Measurements from ENCODE around the gene GCNA.
A peak's percentile ranks its signal among the peaks of the same experiment; 100 is the strongest.

GCNA gene

GRCh38 chrX:71616672-71617529, 38.7 kb downstream of the GCNA start:
- Histone ChIP-seq H3K27me3 (ENCODE audit: low read depth, low read length) (no peaks in the 10 kb centered on the region), H3K4me3 (ENCODE audit: low read depth in 1 of 2, low read length in 2 of 2) (no peak overlapping the region), H3K27ac (ENCODE audit: low read length) (peak overlapping the region; percentile 51)

GRCh38 chrX:71617742-71618141, 39.5 kb downstream of the GCNA start:
- Histone ChIP-seq H3K36me3 (ENCODE audit: control insufficient read depth in 1 of 2, insufficient read depth in 2 of 2, low read length in 2 of 2) (peaks cover 2 to 5% of the 10 kb centered on the region in 2 donors), H3K9me3 (ENCODE audit: control insufficient read depth in 1 of 2, low read length in 2 of 2) (no peaks in the 10 kb centered on the region), H3K27me3 (ENCODE audit: low read depth, low read length) (no peaks in the 10 kb centered on the region), H3K4me1 (ENCODE audit: control insufficient read depth in 1 of 2, insufficient read depth in 2 of 2, low read length in 2 of 2) (peaks cover 10% of the 10 kb centered on the region in 2 donors), H3K27ac (ENCODE audit: low read length) (peak overlapping the region; percentile 51), H3K4me3 (ENCODE audit: low read depth in 1 of 2, low read length in 2 of 2) (no peak overlapping the region)

More at GRCh38 chrX:71616672-71617529, 38.7 kb downstream of the GCNA start:
- peaks cover 5 to 11% of the 10 kb centered on the region in 2 donors for H3K36me3 ChIP-seq (ENCODE audit: control insufficient read depth in 1 of 2, insufficient read depth in 2 of 2, low read length in 2 of 2)
- H3K9me3 ChIP-seq (ENCODE audit: control insufficient read depth in 1 of 2, low read length in 2 of 2): no peaks in the 10 kb centered on the region
- H3K4me1 ChIP-seq (ENCODE audit: control insufficient read depth in 1 of 2, insufficient read depth in 2 of 2, low read length in 2 of 2): peaks cover 4 to 5% of the 10 kb centered on the region in 2 donors

GRCh38 chrX:71618303-71618721, 40.1 kb downstream of the GCNA start, which contains the start of gene CXCR3:
Gene CXCR3, minus strand, starts transcription at chrX:71618511. Its CDS starts 62 bp downstream, at chrX:71618449.
- H3K9me3 ChIP-seq (ENCODE audit: control insufficient read depth in 1 of 2, low read length in 2 of 2): no peaks in the 10 kb centered on the region
- no peak within 1 kb of the TSS for H3K4me3 ChIP-seq (ENCODE audit: low read depth in 1 of 2, low read length in 2 of 2)
- peak within 1 kb of the TSS; percentile 51 for H3K27ac ChIP-seq (ENCODE audit: low read length)
- H3K36me3 ChIP-seq (ENCODE audit: control insufficient read depth in 1 of 2, insufficient read depth in 2 of 2, low read length in 2 of 2): peaks cover 0 to 1% of the 10 kb centered on the region in 2 donors
- H3K4me1 ChIP-seq (ENCODE audit: control insufficient read depth in 1 of 2, insufficient read depth in 2 of 2, low read length in 2 of 2): peaks cover 14 to 15% of the 10 kb centered on the region in 2 donors
- no peaks in the 10 kb centered on the region for H3K27me3 ChIP-seq (ENCODE audit: low read depth, low read length)

DNA sequence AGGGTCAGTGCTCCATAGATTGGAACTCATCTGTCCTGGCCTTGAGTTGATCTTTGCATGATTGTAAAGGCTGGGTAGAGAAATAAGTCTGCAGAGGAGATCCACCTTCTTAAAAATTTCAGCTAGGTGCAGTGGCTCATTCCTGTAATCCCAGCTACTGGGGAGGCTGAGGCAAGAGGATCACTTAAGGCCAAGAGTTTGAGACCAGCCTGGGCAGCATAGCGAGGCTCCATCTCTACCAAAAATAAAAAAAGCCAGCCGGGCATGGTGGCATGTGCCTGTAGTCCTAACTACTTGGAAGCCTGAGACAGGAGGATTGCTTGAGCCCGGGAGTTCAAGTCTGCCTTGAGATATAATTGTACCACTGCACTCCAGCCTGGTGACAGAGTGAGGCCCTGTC, 40.5 kb downstream of the GCNA start:
- Histone ChIP-seq H3K36me3 (ENCODE audit: control insufficient read depth in 1 of 2, insufficient read depth in 2 of 2, low read length in 2 of 2) (no peaks in the 10 kb centered on the region), H3K4me3 (ENCODE audit: low read depth in 1 of 2, low read length in 2 of 2) (no peak overlapping the region), H3K27me3 (ENCODE audit: low read depth, low read length) (no peaks in the 10 kb centered on the region), H3K27ac (ENCODE audit: low read length) (no peak overlapping the region), H3K9me3 (ENCODE audit: control insufficient read depth in 1 of 2, low read length in 2 of 2) (no peaks in the 10 kb centered on the region), H3K4me1 (ENCODE audit: control insufficient read depth in 1 of 2, insufficient read depth in 2 of 2, low read length in 2 of 2) (peaks cover 15 to 20% of the 10 kb centered on the region in 2 donors)

GRCh38 chrX:71619193-71619592, 41.0 kb downstream of the GCNA start:
- Histone ChIP-seq H3K9me3 (ENCODE audit: control insufficient read depth in 1 of 2, low read length in 2 of 2) (no peaks in the 10 kb centered on the region), H3K4me1 (ENCODE audit: control insufficient read depth in 1 of 2, insufficient read depth in 2 of 2, low read length in 2 of 2) (peaks cover 15 to 21% of the 10 kb centered on the region in 2 donors), H3K4me3 (ENCODE audit: low read depth in 1 of 2, low read length in 2 of 2) (no peak overlapping the region), H3K27me3 (ENCODE audit: low read depth, low read length) (no peaks in the 10 kb centered on the region), H3K27ac (ENCODE audit: low read length) (no peak overlapping the region), H3K36me3 (ENCODE audit: control insufficient read depth in 1 of 2, insufficient read depth in 2 of 2, low read length in 2 of 2) (no peaks in the 10 kb centered on the region)

DNA sequence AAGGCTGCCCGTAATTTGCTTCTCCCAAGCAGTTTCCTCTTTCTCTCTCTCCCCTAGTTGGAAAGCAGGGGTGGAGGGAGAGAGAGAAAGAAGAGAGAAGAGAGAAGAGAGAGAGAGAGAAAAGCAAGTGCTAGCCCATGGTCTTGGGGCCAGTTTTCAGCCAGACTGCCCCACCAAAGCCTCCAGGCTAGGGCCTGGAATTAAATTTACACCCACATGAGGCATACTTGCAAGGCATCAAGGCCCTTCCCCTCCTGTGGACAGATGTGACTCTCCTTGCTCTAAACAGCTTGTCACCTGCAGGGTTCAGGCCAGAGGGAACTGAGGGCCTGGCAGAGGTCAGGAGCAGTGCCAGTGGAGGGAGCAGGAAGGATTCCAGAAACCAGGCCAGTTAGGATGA, 41.7 kb downstream of the GCNA start:
- Histone ChIP-seq H3K27ac (ENCODE audit: low read length) (no peak overlapping the region), H3K4me1 (ENCODE audit: control insufficient read depth in 1 of 2, insufficient read depth in 2 of 2, low read length in 2 of 2) (peaks cover 15 to 21% of the 10 kb centered on the region in 2 donors), H3K36me3 (ENCODE audit: control insufficient read depth in 1 of 2, insufficient read depth in 2 of 2, low read length in 2 of 2) (no peaks in the 10 kb centered on the region), H3K27me3 (ENCODE audit: low read depth, low read length) (no peaks in the 10 kb centered on the region), H3K4me3 (ENCODE audit: low read depth in 1 of 2, low read length in 2 of 2) (no peak overlapping the region), H3K9me3 (ENCODE audit: control insufficient read depth in 1 of 2, low read length in 2 of 2) (no peaks in the 10 kb centered on the region)

- no peaks in the 10 kb centered on the region for H3K27me3 ChIP-seq (ENCODE audit: low read depth, low read length)
- peak overlapping the region; percentile 27 for H3K27ac ChIP-seq (ENCODE audit: low read length)
- no peak overlapping the region for H3K4me3 ChIP-seq (ENCODE audit: low read depth in 1 of 2, low read length in 2 of 2)
- peaks cover 15 to 21% of the 10 kb centered on the region in 2 donors for H3K4me1 ChIP-seq (ENCODE audit: control insufficient read depth in 1 of 2, insufficient read depth in 2 of 2, low read length in 2 of 2)
- no peaks in the 10 kb centered on the region for H3K36me3 ChIP-seq (ENCODE audit: control insufficient read depth in 1 of 2, insufficient read depth in 2 of 2, low read length in 2 of 2)
- H3K9me3 ChIP-seq (ENCODE audit: control insufficient read depth in 1 of 2, low read length in 2 of 2): no peaks in the 10 kb centered on the region
Observed at GRCh38 chrX:71621603-71622002, 43.4 kb downstream of the GCNA start.

- H3K27ac ChIP-seq (ENCODE audit: low read length): peak overlapping the region; percentile 27
Observed at GRCh38 chrX:71622032-71622575, 43.9 kb downstream of the GCNA start.

GRCh38 chrX:71622576-71623450, 44.6 kb downstream of the GCNA start:
- Histone ChIP-seq H3K4me1 (ENCODE audit: control insufficient read depth in 1 of 2, insufficient read depth in 2 of 2, low read length in 2 of 2) (peaks cover 15 to 21% of the 10 kb centered on the region in 2 donors), H3K27ac (ENCODE audit: low read length) (peak overlapping the region; percentile 75), H3K4me3 (ENCODE audit: low read depth in 1 of 2, low read length in 2 of 2) (no peak overlapping the region), H3K9me3 (ENCODE audit: control insufficient read depth in 1 of 2, low read length in 2 of 2) (no peaks in the 10 kb centered on the region), H3K27me3 (ENCODE audit: low read depth, low read length) (no peaks in the 10 kb centered on the region), H3K36me3 (ENCODE audit: control insufficient read depth in 1 of 2, insufficient read depth in 2 of 2, low read length in 2 of 2) (no peaks in the 10 kb centered on the region)

More at GRCh38 chrX:71622032-71622575, 43.9 kb downstream of the GCNA start:
- peaks cover 15 to 21% of the 10 kb centered on the region in 2 donors for H3K4me1 ChIP-seq (ENCODE audit: control insufficient read depth in 1 of 2, insufficient read depth in 2 of 2, low read length in 2 of 2)
- H3K4me3 ChIP-seq (ENCODE audit: low read depth in 1 of 2, low read length in 2 of 2): no peak overlapping the region
- no peaks in the 10 kb centered on the region for H3K36me3 ChIP-seq (ENCODE audit: control insufficient read depth in 1 of 2, insufficient read depth in 2 of 2, low read length in 2 of 2)
- no peaks in the 10 kb centered on the region for H3K9me3 ChIP-seq (ENCODE audit: control insufficient read depth in 1 of 2, low read length in 2 of 2)
- no peaks in the 10 kb centered on the region for H3K27me3 ChIP-seq (ENCODE audit: low read depth, low read length)

DNA sequence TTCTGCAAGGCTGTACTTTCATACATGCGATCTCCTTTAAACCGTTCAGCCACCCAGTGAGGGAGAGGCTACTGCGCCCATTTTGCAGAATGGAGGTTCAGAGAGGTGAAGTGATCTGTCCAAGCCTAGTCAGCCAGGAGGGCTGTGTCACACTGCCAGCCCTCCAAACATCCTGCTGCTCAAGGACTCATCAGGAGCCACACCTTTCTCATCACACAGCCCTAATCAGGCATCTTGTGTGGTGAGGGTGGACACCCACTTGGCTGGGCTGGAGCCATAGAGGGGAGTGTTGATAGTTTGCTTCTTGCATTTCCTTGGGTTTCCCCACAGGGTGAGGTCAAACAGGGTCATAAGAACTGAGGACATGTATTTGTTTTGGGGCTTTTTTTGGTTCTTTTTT, 45.5 kb downstream of the GCNA start:
- Histone ChIP-seq H3K36me3 (ENCODE audit: control insufficient read depth in 1 of 2, insufficient read depth in 2 of 2, low read length in 2 of 2) (no peaks in the 10 kb centered on the region), H3K27me3 (ENCODE audit: low read depth, low read length) (no peaks in the 10 kb centered on the region), H3K4me1 (ENCODE audit: control insufficient read depth in 1 of 2, insufficient read depth in 2 of 2, low read length in 2 of 2) (peaks cover 15 to 21% of the 10 kb centered on the region in 2 donors), H3K4me3 (ENCODE audit: low read depth in 1 of 2, low read length in 2 of 2) (no peak overlapping the region), H3K9me3 (ENCODE audit: control insufficient read depth in 1 of 2, low read length in 2 of 2) (no peaks in the 10 kb centered on the region), H3K27ac (ENCODE audit: low read length) (peak overlapping the region; percentile 75)

- no peak overlapping the region for H3K27ac ChIP-seq (ENCODE audit: low read length)
Observed at GRCh38 chrX:71625471-71625870, 47.2 kb downstream of the GCNA start.

More at GRCh38 chrX:71625471-71625870, 47.2 kb downstream of the GCNA start:
- Histone ChIP-seq H3K4me1 (ENCODE audit: control insufficient read depth in 1 of 2, insufficient read depth in 2 of 2, low read length in 2 of 2) (peaks cover 15 to 21% of the 10 kb centered on the region in 2 donors), H3K9me3 (ENCODE audit: control insufficient read depth in 1 of 2, low read length in 2 of 2) (no peaks in the 10 kb centered on the region), H3K27me3 (ENCODE audit: low read depth, low read length) (no peaks in the 10 kb centered on the region), H3K4me3 (ENCODE audit: low read depth in 1 of 2, low read length in 2 of 2) (no peak overlapping the region), H3K36me3 (ENCODE audit: control insufficient read depth in 1 of 2, insufficient read depth in 2 of 2, low read length in 2 of 2) (no peaks in the 10 kb centered on the region)
